CD4-positive, alpha-beta memory T cell (primary cell): ENCODE measurements around the gene LINC01488. TPM values are rescaled to one million over a fixed set of nuclear protein-coding genes. Genes with fewer than 3 reads are reported as not detected.
A peak's percentile ranks its signal among the peaks of the same experiment; 100 is the strongest.

Experiments
- CTCF ChIA-PET: fragments of 350-600 bp; sonication (Branson Sonifier 250); formaldehyde crosslinking; loops from one replicate; lab custom pipeline; 2021; ENCODE audit warnings: inconsistent platforms; ENCODE audit not compliant: partially characterized antibody; lab: Charles Lee
- POLR2A ChIA-PET: fragments of 350-600 bp; sonication (Branson Sonifier 250); formaldehyde crosslinking; loops from one replicate; lab custom pipeline; 2021; ENCODE audit not compliant: partially characterized antibody; lab: Charles Lee
- DNase-seq, 5 donors: peaks; one replicate each; pipeline versions ENCODE4 v3.0.0 to v3.0.0-alpha.2; 2020 to 2022; ENCODE audit warnings: mixed read lengths in 1 of 5
- H3K27ac ChIP-seq: one replicate; pipeline ENCODE4 v1.7.0; 2013; ENCODE audit warnings: low read depth, low read length
- H3K27me3 ChIP-seq: 2 replicates; pipeline ENCODE4 v1.7.0; 2013; ENCODE audit warnings: mild to moderate bottlenecking, low read length, moderate library complexity; ENCODE audit not compliant: insufficient read depth
- H3K36me3 ChIP-seq: 2 replicates; pipeline ENCODE4 v1.7.0; 2013; ENCODE audit warnings: mild to moderate bottlenecking, low read length, moderate library complexity; ENCODE audit not compliant: insufficient read depth
- H3K4me1 ChIP-seq: 2 replicates; pipeline ENCODE4 v1.7.0; 2013; ENCODE audit warnings: mild to moderate bottlenecking, low read length, moderate library complexity; ENCODE audit not compliant: insufficient read depth
- H3K4me3 ChIP-seq, 2 donors: one replicate each; pipeline ENCODE4 v1.7.0; 2013; ENCODE audit warnings: low read length in 2 of 2, mild to moderate bottlenecking in 1 of 2
- H3K9me3 ChIP-seq, 2 donors: one replicate each; pipeline ENCODE4 v1.7.0; 2013; ENCODE audit warnings: low read length in 2 of 2, control low read depth in 1 of 2; ENCODE audit not compliant: control insufficient read depth in 1 of 2
- H3K27ac Mint-ChIP-seq, 7 donors: one replicate each; pipeline ENCODE4 v1.8.0; 2020 to 2021; ENCODE audit warnings: mixed read lengths in 7 of 7, mild to moderate bottlenecking in 6 of 7, inconsistent platforms in 3 of 7, moderate library complexity in 3 of 7
- H3K27me3 Mint-ChIP-seq, 2 donors: one replicate each; pipeline ENCODE4 v1.8.0; 2020 to 2021; ENCODE audit warnings: mixed read lengths in 2 of 2
- H3K36me3 Mint-ChIP-seq, 2 donors: one replicate each; pipeline ENCODE4 v1.8.0; 2020 to 2021; ENCODE audit warnings: mixed read lengths in 2 of 2, inconsistent platforms in 1 of 2, mild to moderate bottlenecking in 1 of 2
- H3K4me1 Mint-ChIP-seq, 4 donors: one replicate each; pipeline ENCODE4 v1.8.0; 2020 to 2021; ENCODE audit warnings: mixed read lengths in 4 of 4, mild to moderate bottlenecking in 1 of 4
- H3K4me3 Mint-ChIP-seq, 8 donors: one replicate each; pipeline ENCODE4 v1.8.0; 2020 to 2021; ENCODE audit warnings: mixed read lengths in 8 of 8, mild to moderate bottlenecking in 7 of 8, moderate library complexity in 6 of 8, inconsistent platforms in 3 of 8
- H3K9me3 Mint-ChIP-seq, 8 donors: one replicate each; pipeline ENCODE4 v1.8.0; 2020 to 2021; ENCODE audit warnings: mixed read lengths in 8 of 8, mild to moderate bottlenecking in 5 of 8, inconsistent platforms in 3 of 8, moderate library complexity in 1 of 8
- intact Hi-C: fragments of 100-400 bp; cut with micrococcal nuclease; formaldehyde crosslinking; loops from one replicate; pipeline ENCODE4 v1.15.1; 2023
- polyA plus RNA-seq, 2 donors: library from polyadenylated mRNA; unstranded; fragments of 300-500 nt; fragmentation: Illumina TruSeq; gene quantifications; one replicate each; pipeline ENCODE4 v1.2.3, GENCODE V29; 2021
- total RNA-seq, 2 experiments: library from RNA; stranded (reverse); gene quantifications; one replicate each; pipeline ENCODE4 v1.2.3, GENCODE V29; 2021

LINC01488 gene
- total and polyA plus RNA-seq, 4 experiments from 2014 or later, result not detected

GRCh38 chr11:69467196-69467595, 14.3 kb upstream of the LINC01488 start:
- Histone ChIP-seq H3K4me3 (no peak overlapping the region), H3K36me3 (no peaks in the 10 kb centered on the region), H3K4me1 (no peaks in the 10 kb centered on the region), H3K9me3 (no peaks in the 10 kb centered on the region), H3K27me3 (no peaks in the 10 kb centered on the region), H3K27ac (no peak overlapping the region)
- no peaks in the 10 kb centered on the region for H3K36me3 Mint-ChIP-seq
- no peak for DNase-seq
- H3K9me3 Mint-ChIP-seq, result no peaks in the 10 kb centered on the region
- peaks cover 3 to 8% of the 10 kb centered on the region in 2 donors for H3K27me3 Mint-ChIP-seq
- H3K4me3 Mint-ChIP-seq, result no peak overlapping the region
- CTCF ChIA-PET, result no interaction called here
- intact Hi-C loops, result no loop called here
- peak overlapping the region in 2 of 7 donors; percentile 17 to 64 for H3K27ac Mint-ChIP-seq
- POLR2A ChIA-PET, result no interaction called here
- H3K4me1 Mint-ChIP-seq, result no peaks in the 10 kb centered on the region

GRCh38 chr11:69467646-69468045, 13.8 kb upstream of the LINC01488 start:
- no peaks in the 10 kb centered on the region for H3K9me3 Mint-ChIP-seq
- H3K27ac Mint-ChIP-seq, result no peak overlapping the region
- Histone ChIP-seq H3K4me1 (no peaks in the 10 kb centered on the region), H3K27me3 (no peaks in the 10 kb centered on the region), H3K9me3 (no peaks in the 10 kb centered on the region), H3K4me3 (no peak overlapping the region), H3K36me3 (no peaks in the 10 kb centered on the region), H3K27ac (no peak overlapping the region)
- no peaks in the 10 kb centered on the region for H3K4me1 Mint-ChIP-seq
- intact Hi-C loops, result no loop called here
- ChIA-PET CTCF (no interaction called here), POLR2A (no interaction called here)
- no peak for DNase-seq
- no peak overlapping the region for H3K4me3 Mint-ChIP-seq
- no peaks in the 10 kb centered on the region for H3K36me3 Mint-ChIP-seq
- peaks cover 2 to 10% of the 10 kb centered on the region in 2 donors for H3K27me3 Mint-ChIP-seq

- no peaks in the 10 kb centered on the region for H3K36me3 ChIP-seq
- H3K4me3 Mint-ChIP-seq, result no peak overlapping the region
- H3K4me1 ChIP-seq, result no peaks in the 10 kb centered on the region
- no peaks in the 10 kb centered on the region for H3K9me3 ChIP-seq
- no peaks in the 10 kb centered on the region for H3K36me3 Mint-ChIP-seq
- H3K27ac Mint-ChIP-seq, result no peak overlapping the region
- no peaks in the 10 kb centered on the region for H3K27me3 ChIP-seq
- DNase-seq, result no peak
- ChIA-PET CTCF (no interaction called here), POLR2A (no interaction called here)
- H3K27me3 Mint-ChIP-seq, result peaks cover 2 to 10% of the 10 kb centered on the region in 2 donors
- H3K9me3 Mint-ChIP-seq, result peaks cover 0 to 2% (median 0%) of the 10 kb centered on the region in 8 donors
- H3K27ac ChIP-seq, result no peak overlapping the region
- no peak overlapping the region for H3K4me3 ChIP-seq
- intact Hi-C loops, result no loop called here
- no peaks in the 10 kb centered on the region for H3K4me1 Mint-ChIP-seq
These were observed 13.2 kb upstream of the LINC01488 start for GRCh38 chr11:69468221-69468620.

- H3K4me3 Mint-ChIP-seq, result peak overlapping the region in 1 of 8 donors; percentile 27
- intact Hi-C loops, result no loop called here
- ChIA-PET POLR2A (no interaction called here), CTCF (no interaction called here)
- Histone ChIP-seq H3K4me3 (no peak overlapping the region), H3K9me3 (no peaks in the 10 kb centered on the region), H3K36me3 (no peaks in the 10 kb centered on the region), H3K4me1 (no peaks in the 10 kb centered on the region), H3K27me3 (no peaks in the 10 kb centered on the region), H3K27ac (no peak overlapping the region)
- H3K27ac Mint-ChIP-seq, result no peak overlapping the region
- peaks cover 0 to 5% of the 10 kb centered on the region in 2 donors for H3K36me3 Mint-ChIP-seq
- DNase-seq, result no peak
- H3K4me1 Mint-ChIP-seq, result no peaks in the 10 kb centered on the region
- peaks cover 0 to 6% (median 0%) of the 10 kb centered on the region in 8 donors for H3K9me3 Mint-ChIP-seq
- H3K27me3 Mint-ChIP-seq, result peaks cover 3 to 10% of the 10 kb centered on the region in 2 donors
These were observed 12.3 kb upstream of the LINC01488 start for GRCh38 chr11:69468911-69469885.

GRCh38 chr11:69470301-69470700, 11.2 kb upstream of the LINC01488 start:
- H3K27me3 ChIP-seq, result no peaks in the 10 kb centered on the region
- Mint-ChIP-seq H3K9me3 (peaks cover 0 to 6% (median 0%) of the 10 kb centered on the region in 8 donors), H3K27ac (no peak overlapping the region), H3K4me3 (no peak overlapping the region), H3K4me1 (no peaks in the 10 kb centered on the region), H3K36me3 (peaks cover 0 to 5% of the 10 kb centered on the region in 2 donors), H3K27me3 (peaks cover 3 to 10% of the 10 kb centered on the region in 2 donors)
- H3K4me3 ChIP-seq, result no peak overlapping the region
- no peaks in the 10 kb centered on the region for H3K4me1 ChIP-seq
- no peaks in the 10 kb centered on the region for H3K36me3 ChIP-seq
- no peak overlapping the region for H3K27ac ChIP-seq
- intact Hi-C loops, result no loop called here
- ChIA-PET POLR2A (no interaction called here), CTCF (no interaction called here)
- H3K9me3 ChIP-seq, result no peaks in the 10 kb centered on the region
- DNase-seq, result no peak

GRCh38 chr11:69470793-69471728, 10.4 kb upstream of the LINC01488 start:
- Mint-ChIP-seq H3K4me1 (no peaks in the 10 kb centered on the region), H3K9me3 (peaks cover 0 to 6% (median 0%) of the 10 kb centered on the region in 8 donors), H3K36me3 (peaks cover 0 to 5% of the 10 kb centered on the region in 2 donors), H3K27me3 (peaks cover 3 to 10% of the 10 kb centered on the region in 2 donors), H3K4me3 (no peak overlapping the region), H3K27ac (no peak overlapping the region)
- no peak overlapping the region for H3K27ac ChIP-seq
- H3K4me3 ChIP-seq, result no peak overlapping the region
- no peaks in the 10 kb centered on the region for H3K27me3 ChIP-seq
- no peaks in the 10 kb centered on the region for H3K4me1 ChIP-seq
- no peaks in the 10 kb centered on the region for H3K36me3 ChIP-seq
- DNase-seq, result no peak
- H3K9me3 ChIP-seq, result no peaks in the 10 kb centered on the region
- intact Hi-C loops, result no loop called here
- CTCF ChIA-PET, result no interaction called here
- POLR2A ChIA-PET, result no interaction called here
